K562 (cell line): ENCODE data around the gene MITD1. TPM values are rescaled to one million over a fixed set of nuclear protein-coding genes. Genes with fewer than 3 reads are reported as not detected.

ENCODE experiments used
- ATAC-seq: fragments of 200-7000 bp; cut with Tn5 transposase; 3 replicates; pipeline ENCODE4 v1.9.1; 2020; ENCODE audit warnings: moderate library complexity
- BruUV-seq: library from RNA; stranded (reverse); fragments of 400-500 nt; replicated peaks from 2 replicates; lab custom pipeline; 2021; lab: Mats Ljungman, UMichigan
- CTCF ChIA-PET: fragments of 300-600 bp; formaldehyde crosslinking; extraction: SDS; loops from one replicate; lab custom pipeline; 2021; ENCODE audit warnings: low intra/inter-chr PET ratio; lab: Yijun Ruan, JAX
- POLR2A ChIA-PET: fragments of 300-600, 350-650 bp; sonication (Branson Sonifier 250); formaldehyde crosslinking; extraction: SDS; loops from one replicate; lab custom pipeline; 2021; ENCODE audit warnings: antibody characterized with exemption, inconsistent platforms; lab: Yijun Ruan, JAX
- DNase-seq, 4 experiments: peaks; one replicate each; pipeline versions ENCODE4 v3.0.0 to v3.0.0-alpha.2; 2011 to 2018; ENCODE audit warnings: low spot score in 3 of 4, mixed read lengths in 3 of 4; ENCODE audit errors: extremely low read depth in 1 of 4
- FAIRE-seq: peaks from 2 replicates; lab custom pipeline; 2011; peaks lifted over from hg19 to GRCh38; lab: Jason Lieb, UNC
- H2AFZ ChIP-seq: 2 replicates; pipeline ENCODE4 v1.6.0; 2011; ENCODE audit warnings: low read depth, low read length, control low read depth, inconsistent platforms
- H3K27ac ChIP-seq: fragments of 200-600 bp; 3 replicates; pipeline ENCODE4 v1.8.0; 2011; ENCODE audit warnings: low read depth, mild to moderate bottlenecking, control low read depth, inconsistent platforms, low read length, moderate library complexity, mixed read lengths; ENCODE audit errors: extremely low read depth
- H3K27me3 ChIP-seq, 2 experiments: fragments of 300-600 bp in 1 of 2; 2 replicates in 1 of 2; 3 replicates in 1 of 2; pipeline versions ENCODE4 v1.6.0 to v1.8.0; 2011; ENCODE audit warnings: inconsistent platforms in 2 of 2, low read length in 2 of 2, mild to moderate bottlenecking in 1 of 2, mixed read lengths in 1 of 2, moderate library complexity in 1 of 2; ENCODE audit not compliant: control insufficient read depth in 2 of 2, insufficient read depth in 2 of 2
- H3K36me3 ChIP-seq: fragments of 300-600 bp; 3 replicates; pipeline ENCODE4 v1.8.0; 2011; ENCODE audit warnings: mild to moderate bottlenecking, low read length, inconsistent platforms; ENCODE audit not compliant: control insufficient read depth, insufficient read depth
- H3K4me1 ChIP-seq, 2 experiments: fragments of 200-600 bp in 1 of 2; replicated peaks in 1 of 2; 2 replicates in 1 of 2; 3 replicates in 1 of 2; pipeline versions ENCODE4 v1.5.1 to v1.8.0; 2011; ENCODE audit warnings: inconsistent platforms in 2 of 2, low read length in 2 of 2, mild to moderate bottlenecking in 1 of 2, mixed read lengths in 1 of 2, moderate library complexity in 1 of 2; ENCODE audit not compliant: control insufficient read depth in 2 of 2, insufficient read depth in 2 of 2
- H3K4me2 ChIP-seq: 2 replicates; pipeline ENCODE4 v1.6.1; 2011; ENCODE audit warnings: low read length, control low read depth, inconsistent platforms, mixed read lengths; ENCODE audit not compliant: insufficient read depth
- H3K4me3 ChIP-seq: fragments of 200-600 bp; sonication (generic), shearing (Covaris generic); 2 replicates; pipeline ENCODE4 v1.5.1; 2016; ENCODE audit warnings: control low read depth, inconsistent platforms
- H3K79me2 ChIP-seq: fragments of 200-600 bp; 3 replicates; pipeline ENCODE4 v1.8.0; 2011; ENCODE audit warnings: low read length, inconsistent platforms; ENCODE audit not compliant: control insufficient read depth, insufficient read depth
- H3K9ac ChIP-seq, 2 experiments: 2 replicates each; pipeline versions ENCODE4 v1.6.0 to v1.6.1; 2011; ENCODE audit warnings: low read depth in 2 of 2, low read length in 2 of 2, control low read depth in 1 of 2, inconsistent platforms in 1 of 2, mild to moderate bottlenecking in 1 of 2, mixed read lengths in 1 of 2; ENCODE audit not compliant: insufficient read depth in 1 of 2
- H3K9me1 ChIP-seq: one replicate; pipeline ENCODE4 v1.6.0; 2011; ENCODE audit warnings: inconsistent platforms, mild to moderate bottlenecking, low read length, moderate library complexity; ENCODE audit not compliant: control insufficient read depth, insufficient read depth
- H3K9me3 ChIP-seq: replicated peaks from 2 replicates; pipeline ENCODE4 v1.5.1; 2011; ENCODE audit warnings: low read depth, low read length, inconsistent platforms; ENCODE audit not compliant: control insufficient read depth, insufficient read depth
- H4K20me1 ChIP-seq: replicated peaks from 2 replicates; pipeline ENCODE4 v1.6.1; 2011; ENCODE audit warnings: low read length, inconsistent platforms, mixed read lengths; ENCODE audit not compliant: control insufficient read depth, insufficient read depth
- CEBPB ChIP-seq: fragments of 450-650 bp; IDR thresholded peaks from 2 replicates; pipeline ENCODE4 v1.6.1; 2016; ENCODE audit warnings: missing genetic modification characterization, missing compliant biosample characterization
- PHB2 ChIP-seq: fragments of 450-650 bp; IDR thresholded peaks from 2 replicates; pipeline ENCODE4 v1.6.1; 2017; ENCODE audit warnings: low read depth
- RB1 ChIP-seq: fragments of 450-650 bp; IDR thresholded peaks from 2 replicates; pipeline ENCODE4 v1.6.1; 2017; ENCODE audit warnings: low read depth, mild to moderate bottlenecking
- VEZF1 ChIP-seq: fragments of 200-800 bp; sonication (Bioruptor generic); IDR thresholded peaks from 2 replicates; pipeline ENCODE4 v1.6.1; 2017; ENCODE audit warnings: missing genetic modification characterization, missing compliant biosample characterization
- ZZZ3 ChIP-seq: fragments of 450-650 bp; IDR thresholded peaks from 2 replicates; pipeline ENCODE4 v1.6.1; 2016; ENCODE audit warnings: antibody characterized with exemption, mild to moderate bottlenecking, moderate library complexity
- WGBS: fragments of 100-300 bp; shearing (Covaris generic); methylation state at CpG from one replicate; pipeline ENCODE4 v1.1.6; 2016; ENCODE audit warnings: low coverage, mixed read lengths; ENCODE audit not compliant: insufficient coverage; ENCODE audit errors: missing lambda C conversion rate; 5-methylcytosine and 5-hydroxymethylcytosine counted together
- in situ Hi-C: fragments of 300-500 bp; cut with MboI; formaldehyde crosslinking; loops from 4 replicates; pipeline ENCODE4 v1.15.0; 2018; ENCODE audit warnings: inconsistent platforms, mixed read lengths
- intact Hi-C: fragments of 100-400 bp; cut with micrococcal nuclease; formaldehyde crosslinking; loops from 2 replicates; pipeline ENCODE4 v1.14.2; 2022
- polyA plus RNA-seq, 8 experiments: library from polyadenylated mRNA; depleted of rRNA in 4 of 8; stranded (reverse) in 5 of 8; unstranded in 3 of 8; fragments of >200 nt; fragmentation: Nextera tagmentation in 2 of 8; fragmentation: Illumina TruSeq in 1 of 8; extraction: Ambion mirVana in 2 of 8; extraction: Trizol in 1 of 8; gene quantifications; 2 replicates each; pipeline versions ENCODE4 v1.2.1 to v1.2.3, GENCODE V29; 2011 to 2014; ENCODE audit warnings: inconsistent platforms in 1 of 8, missing spikeins in 1 of 8
- total RNA-seq, 7 experiments: library from RNA; depleted of rRNA in 6 of 7; stranded (reverse); fragments of >200 nt in 6 of 7; fragmentation: Illumina TruSeq in 2 of 7; extraction: Trizol in 2 of 7; gene quantifications; 2 replicates each; pipeline versions ENCODE4 v1.2.1 to v1.2.3, GENCODE V29; 2011 to 2021; ENCODE audit warnings: low replicate concordance in 1 of 7
- TF ChIP-seq, protein P1 (sequence below): sonication (generic); formaldehyde crosslinking; IDR thresholded peaks from 2 replicates; pipeline ENCODE4 v1.8.0; 2023; ENCODE audit warnings: missing genetic modification reagents, mild to moderate bottlenecking, borderline replicate concordance
- TF ChIP-seq, protein P2 (sequence below): sonication (generic); IDR thresholded peaks from 2 replicates; pipeline ENCODE4 v1.6.1; 2016

MITD1 gene
- total and polyA plus RNA-seq, 9 of the 15 experiments (the other 6 are each of a cell fraction or from before 2014, with no cell fraction given), result 19.6 to 71.8 (median 43.2) TPM

- TF ChIP-seq, protein P1, sequence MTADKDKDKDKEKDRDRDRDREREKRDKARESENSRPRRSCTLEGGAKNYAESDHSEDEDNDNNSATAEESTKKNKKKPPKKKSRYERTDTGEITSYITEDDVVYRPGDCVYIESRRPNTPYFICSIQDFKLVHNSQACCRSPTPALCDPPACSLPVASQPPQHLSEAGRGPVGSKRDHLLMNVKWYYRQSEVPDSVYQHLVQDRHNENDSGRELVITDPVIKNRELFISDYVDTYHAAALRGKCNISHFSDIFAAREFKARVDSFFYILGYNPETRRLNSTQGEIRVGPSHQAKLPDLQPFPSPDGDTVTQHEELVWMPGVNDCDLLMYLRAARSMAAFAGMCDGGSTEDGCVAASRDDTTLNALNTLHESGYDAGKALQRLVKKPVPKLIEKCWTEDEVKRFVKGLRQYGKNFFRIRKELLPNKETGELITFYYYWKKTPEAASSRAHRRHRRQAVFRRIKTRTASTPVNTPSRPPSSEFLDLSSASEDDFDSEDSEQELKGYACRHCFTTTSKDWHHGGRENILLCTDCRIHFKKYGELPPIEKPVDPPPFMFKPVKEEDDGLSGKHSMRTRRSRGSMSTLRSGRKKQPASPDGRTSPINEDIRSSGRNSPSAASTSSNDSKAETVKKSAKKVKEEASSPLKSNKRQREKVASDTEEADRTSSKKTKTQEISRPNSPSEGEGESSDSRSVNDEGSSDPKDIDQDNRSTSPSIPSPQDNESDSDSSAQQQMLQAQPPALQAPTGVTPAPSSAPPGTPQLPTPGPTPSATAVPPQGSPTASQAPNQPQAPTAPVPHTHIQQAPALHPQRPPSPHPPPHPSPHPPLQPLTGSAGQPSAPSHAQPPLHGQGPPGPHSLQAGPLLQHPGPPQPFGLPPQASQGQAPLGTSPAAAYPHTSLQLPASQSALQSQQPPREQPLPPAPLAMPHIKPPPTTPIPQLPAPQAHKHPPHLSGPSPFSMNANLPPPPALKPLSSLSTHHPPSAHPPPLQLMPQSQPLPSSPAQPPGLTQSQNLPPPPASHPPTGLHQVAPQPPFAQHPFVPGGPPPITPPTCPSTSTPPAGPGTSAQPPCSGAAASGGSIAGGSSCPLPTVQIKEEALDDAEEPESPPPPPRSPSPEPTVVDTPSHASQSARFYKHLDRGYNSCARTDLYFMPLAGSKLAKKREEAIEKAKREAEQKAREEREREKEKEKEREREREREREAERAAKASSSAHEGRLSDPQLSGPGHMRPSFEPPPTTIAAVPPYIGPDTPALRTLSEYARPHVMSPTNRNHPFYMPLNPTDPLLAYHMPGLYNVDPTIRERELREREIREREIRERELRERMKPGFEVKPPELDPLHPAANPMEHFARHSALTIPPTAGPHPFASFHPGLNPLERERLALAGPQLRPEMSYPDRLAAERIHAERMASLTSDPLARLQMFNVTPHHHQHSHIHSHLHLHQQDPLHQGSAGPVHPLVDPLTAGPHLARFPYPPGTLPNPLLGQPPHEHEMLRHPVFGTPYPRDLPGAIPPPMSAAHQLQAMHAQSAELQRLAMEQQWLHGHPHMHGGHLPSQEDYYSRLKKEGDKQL, result no peak
- TF ChIP-seq PHB2 (no peak), CEBPB (no peak), RB1 (no peak)
Observed at GRCh38 chr2:99184811-99185210, 4.0 kb upstream of the MITD1 start (continued).

DNA sequence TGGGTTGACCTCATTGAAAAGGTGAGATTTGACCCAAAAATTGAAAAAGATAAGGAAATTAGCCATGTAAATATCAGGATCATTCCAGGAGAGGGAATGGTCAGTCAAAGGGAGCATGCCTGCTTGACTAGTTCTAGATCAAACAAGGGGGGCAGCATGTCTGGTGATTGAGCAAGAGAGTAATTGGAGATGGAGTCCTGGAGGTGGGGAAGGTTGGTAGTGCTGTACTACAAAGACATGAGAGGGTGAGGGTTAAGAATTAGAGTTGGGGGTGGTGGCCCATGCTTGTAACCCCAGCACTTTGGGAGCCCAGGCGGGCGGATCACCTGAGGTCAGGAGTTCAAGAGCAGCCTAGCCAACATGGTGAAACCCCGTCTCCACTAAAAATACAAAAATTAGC lies 2.2 kb upstream of the MITD1 start:
- peak overlapping the region; percentile 72 for H3K4me3 ChIP-seq
- no TSS peak for BruUV-seq
- WGBS, result 65% methylated on average over 3 of the region's 3 CpGs
- H3K79me2 ChIP-seq, result peaks cover 87% of the 10 kb centered on the region
- no peaks in the 10 kb centered on the region for H4K20me1 ChIP-seq
- POLR2A ChIA-PET, result no interaction called here
- in situ Hi-C loops, result no loop called here
- DNase-seq, result peak in 1 of 4 experiments; percentile 26
- no peaks in the 10 kb centered on the region for H3K27me3 ChIP-seq
- peak overlapping the region in 1 of 2 experiments; percentile 87; a peak in 2 of 4 replicates for H3K9ac ChIP-seq
- H3K36me3 ChIP-seq, result peaks cover 40% of the 10 kb centered on the region
- H2AFZ ChIP-seq, result no peak overlapping the region
- intact Hi-C loops, result no loop called here
- CTCF ChIA-PET, result no interaction called here
- ATAC-seq, result peak; percentile 12; the same call in 1 of the 3 replicates
- H3K4me2 ChIP-seq, result peak overlapping the region; percentile 89
- H3K27ac ChIP-seq, result peak overlapping the region; percentile 88; the same call in 2 of the 3 replicates
- peaks cover 0 to 14% of the 10 kb centered on the region in 2 experiments for H3K4me1 ChIP-seq
- no peak for FAIRE-seq
- no peaks in the 10 kb centered on the region for H3K9me3 ChIP-seq
- 0 out of 2 replicates have a peak, but pooled peaks have one; percentile 14 for TF ChIP-seq VEZF1 (CRISPR knock-in tag)
- TF ChIP-seq ZZZ3, result no peak
- TF ChIP-seq CEBPB, result peak; percentile 72
- TF ChIP-seq, protein P2, sequence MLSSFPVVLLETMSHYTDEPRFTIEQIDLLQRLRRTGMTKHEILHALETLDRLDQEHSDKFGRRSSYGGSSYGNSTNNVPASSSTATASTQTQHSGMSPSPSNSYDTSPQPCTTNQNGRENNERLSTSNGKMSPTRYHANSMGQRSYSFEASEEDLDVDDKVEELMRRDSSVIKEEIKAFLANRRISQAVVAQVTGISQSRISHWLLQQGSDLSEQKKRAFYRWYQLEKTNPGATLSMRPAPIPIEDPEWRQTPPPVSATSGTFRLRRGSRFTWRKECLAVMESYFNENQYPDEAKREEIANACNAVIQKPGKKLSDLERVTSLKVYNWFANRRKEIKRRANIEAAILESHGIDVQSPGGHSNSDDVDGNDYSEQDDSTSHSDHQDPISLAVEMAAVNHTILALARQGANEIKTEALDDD, result peak; percentile 30; the same call in 1 of the 2 replicates
- peaks cover 5% of the 10 kb centered on the region for H3K9me1 ChIP-seq
